Measurements from ENCODE around the gene CACNA1E. TPM values are rescaled to one million over a fixed set of nuclear protein-coding genes. Genes with fewer than 3 reads are reported as not detected.

The CACNA1E gene
- total and polyA plus RNA-seq, 2 of the 13 experiments (the other 11 are each of a cell fraction or from before 2014, with no cell fraction given) = not detected

GRCh38 chr1:181496759-181497158 is 13.4 kb downstream of the CACNA1E start:
- H3K27ac ChIP-seq (ENCODE audit: extremely low read length, insufficient read depth, low read length) = no peak overlapping the region
- WGBS (ENCODE audit: low lambda C conversion rate) = 0% methylated on average over 1 of the region's 1 CpG
- ATAC-seq (no peak), DNase-seq (ENCODE audit: low spot score) (no peak), FAIRE-seq (no peak)
- no peaks in the 10 kb centered on the region for H3K36me3 ChIP-seq (replicated peaks in 1 of 2; ENCODE audit: control insufficient read depth in 1 of 2, insufficient read depth in 2 of 2, low read length in 2 of 2)
- no peaks in the 10 kb centered on the region for H3K9me3 ChIP-seq (ENCODE audit: low read length)
- H3K4me2 ChIP-seq (ENCODE audit: low read depth, low read length) = no peak overlapping the region
- H4K20me1 ChIP-seq (ENCODE audit: insufficient read depth, low read length) = no peaks in the 10 kb centered on the region
- in situ Hi-C loops (cut with HindIII; ENCODE audit: extremely low pct_ligation_motif_present, low pct_unique_long_range_greater_than_20kb) (no loop called here), intact Hi-C loops (cut with micrococcal nuclease; ENCODE audit: unreplicated experiment) (no loop called here)
- H3K79me2 ChIP-seq (ENCODE audit: insufficient read depth, low read length) = no peaks in the 10 kb centered on the region
- peaks cover 11% of the 10 kb centered on the region; the same call in 1 of the 2 replicates for H3K4me1 ChIP-seq (ENCODE audit: insufficient read depth, low read length)
- H3K27me3 ChIP-seq (ENCODE audit: control insufficient read depth in 1 of 2, insufficient read depth in 2 of 2, low read length in 2 of 2) = no peaks in the 10 kb centered on the region
- no peak overlapping the region for H2AFZ ChIP-seq (ENCODE audit: low read length)
- POLR2A ChIA-PET = no interaction called here
- H3K9ac ChIP-seq (ENCODE audit: insufficient read depth, low read depth, low read length) = no peak overlapping the region
- BruUV-seq (replicated peaks) = no TSS peak
- CTCF ChIA-PET (ENCODE audit: low intra/inter-chr PET ratio, low total read pairs) = no interaction called here
- no peak overlapping the region for H3K4me3 ChIP-seq (replicated peaks in 1 of 3; ENCODE audit: insufficient read depth in 1 of 3, low read depth in 2 of 3, low read length in 3 of 3)
- TF ChIP-seq ZNF460 (CRISPR knock-in tag; IDR thresholded peaks at IDR 0.05; ENCODE audit: borderline replicate concordance) (no peak), BATF2 (CRISPR knock-in tag; IDR thresholded peaks at IDR 0.05) (no peak), SIX1 (CRISPR knock-in tag; IDR thresholded peaks at IDR 0.05; ENCODE audit: borderline replicate concordance) (no peak), POLR2AphosphoS2 (IDR thresholded peaks at IDR 0.05; ENCODE audit: low read depth, low read length) (no peak), FOXP4 (CRISPR knock-in tag; IDR thresholded peaks at IDR 0.05) (no peak), PBX3 (CRISPR knock-in tag; IDR thresholded peaks at IDR 0.05; ENCODE audit: borderline replicate concordance) (no peak), GFI1 (CRISPR knock-in tag; IDR thresholded peaks at IDR 0.05; ENCODE audit: borderline replicate concordance) (no peak), ATAD3A (CRISPR knock-in tag; IDR thresholded peaks at IDR 0.05) (no peak), HES4 (CRISPR knock-in tag; IDR thresholded peaks at IDR 0.05; ENCODE audit: borderline replicate concordance) (no peak), ZNF264 (CRISPR knock-in tag; IDR thresholded peaks at IDR 0.05) (no peak), ISL2 (CRISPR knock-in tag; IDR thresholded peaks at IDR 0.05) (no peak), ZNF33A (CRISPR knock-in tag; IDR thresholded peaks at IDR 0.05; ENCODE audit: borderline replicate concordance) (no peak), ZNF407 (CRISPR knock-in tag; IDR thresholded peaks at IDR 0.05; ENCODE audit: not compliant biosample characterization) (no peak)

All from HepG2 (cell line).